ENCODE results near the gene RFXANK.

The RFXANK gene

DNA sequence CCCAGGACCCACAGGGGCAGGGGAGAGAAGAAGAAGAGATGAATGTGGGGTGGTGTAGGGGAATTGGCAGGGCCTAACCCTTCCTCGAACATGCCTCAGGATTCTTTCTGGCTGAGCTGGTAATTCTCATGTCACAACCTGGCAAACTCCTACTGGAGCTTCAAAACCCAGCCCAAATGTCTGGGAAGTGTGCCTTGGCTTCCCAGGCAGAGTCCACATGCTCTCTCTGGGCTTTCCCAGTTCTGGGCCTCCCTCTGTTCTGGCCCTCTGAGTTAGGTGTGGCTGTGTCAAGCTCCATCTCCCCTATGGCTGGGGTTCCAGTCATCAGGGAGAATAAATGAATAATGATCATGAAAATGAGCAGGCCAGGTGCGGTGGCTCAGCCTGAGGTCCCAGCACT is 42.6 kb upstream of the RFXANK start:
- no peaks in the 10 kb centered on the region for H3F3A ChIP-seq (ENCODE audit: low read depth)
- no peaks in the 10 kb centered on the region for H3K79me2 ChIP-seq (ENCODE audit: insufficient read depth, low read length)
- no peak overlapping the region for H3K4me3 ChIP-seq (ENCODE audit: low read length, poor library complexity, severe bottlenecking)
- no peaks in the 10 kb centered on the region for H3K27me3 ChIP-seq (ENCODE audit: insufficient read depth, low read length, poor library complexity, severe bottlenecking)
- H3K9me3 ChIP-seq (ENCODE audit: insufficient read depth, low read depth, low read length), result no peaks in the 10 kb centered on the region
- H3K9me2 ChIP-seq (replicated peaks; ENCODE audit: low read depth, low read length), result no peaks in the 10 kb centered on the region
- H3K9ac ChIP-seq (ENCODE audit: low read depth, low read length, poor library complexity, severe bottlenecking), result no peak overlapping the region
- no peak overlapping the region for H3K4me2 ChIP-seq (ENCODE audit: low read depth, low read length, poor library complexity, severe bottlenecking)
- no peaks in the 10 kb centered on the region for H4K20me1 ChIP-seq (ENCODE audit: insufficient read depth, low read length, poor library complexity, severe bottlenecking)
- TF ChIP-seq, protein P1, sequence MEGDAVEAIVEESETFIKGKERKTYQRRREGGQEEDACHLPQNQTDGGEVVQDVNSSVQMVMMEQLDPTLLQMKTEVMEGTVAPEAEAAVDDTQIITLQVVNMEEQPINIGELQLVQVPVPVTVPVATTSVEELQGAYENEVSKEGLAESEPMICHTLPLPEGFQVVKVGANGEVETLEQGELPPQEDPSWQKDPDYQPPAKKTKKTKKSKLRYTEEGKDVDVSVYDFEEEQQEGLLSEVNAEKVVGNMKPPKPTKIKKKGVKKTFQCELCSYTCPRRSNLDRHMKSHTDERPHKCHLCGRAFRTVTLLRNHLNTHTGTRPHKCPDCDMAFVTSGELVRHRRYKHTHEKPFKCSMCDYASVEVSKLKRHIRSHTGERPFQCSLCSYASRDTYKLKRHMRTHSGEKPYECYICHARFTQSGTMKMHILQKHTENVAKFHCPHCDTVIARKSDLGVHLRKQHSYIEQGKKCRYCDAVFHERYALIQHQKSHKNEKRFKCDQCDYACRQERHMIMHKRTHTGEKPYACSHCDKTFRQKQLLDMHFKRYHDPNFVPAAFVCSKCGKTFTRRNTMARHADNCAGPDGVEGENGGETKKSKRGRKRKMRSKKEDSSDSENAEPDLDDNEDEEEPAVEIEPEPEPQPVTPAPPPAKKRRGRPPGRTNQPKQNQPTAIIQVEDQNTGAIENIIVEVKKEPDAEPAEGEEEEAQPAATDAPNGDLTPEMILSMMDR (conservative IDR thresholded peaks at IDR 0.05; ENCODE audit: low read length), result no peak
- no peak for TF ChIP-seq EZH2phosphoT487 (IDR thresholded peaks at IDR 0.05; ENCODE audit: borderline replicate concordance)
- no peaks in the 10 kb centered on the region for H3K36me3 ChIP-seq (ENCODE audit: insufficient read depth, low read length)
- H3K4me1 ChIP-seq (ENCODE audit: insufficient read depth, low read length, poor library complexity, severe bottlenecking), result no peaks in the 10 kb centered on the region
- H2AFZ ChIP-seq (ENCODE audit: low read length), result no peak overlapping the region

DNA sequence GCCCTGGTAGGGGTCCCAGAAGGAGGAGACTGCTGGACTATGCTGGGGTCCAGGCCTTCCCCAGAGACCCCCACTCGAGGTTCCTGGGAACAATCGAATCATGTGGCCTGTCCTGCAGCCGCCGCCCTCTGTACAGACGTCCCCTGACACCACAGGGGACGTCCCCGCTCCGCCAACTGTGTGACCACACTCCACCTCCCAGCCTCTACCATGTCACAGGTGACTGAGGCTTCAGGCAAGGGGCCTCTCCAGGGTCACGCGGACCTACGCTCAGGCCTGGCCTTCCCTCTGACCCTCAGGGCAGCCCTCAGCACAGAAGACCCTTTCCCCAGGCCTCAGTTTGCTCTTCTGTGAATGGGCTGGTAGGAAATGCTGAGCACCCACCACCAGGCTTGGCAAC is 40.6 kb upstream of the RFXANK start:
- TF ChIP-seq EZH2phosphoT487 (IDR thresholded peaks at IDR 0.05; ENCODE audit: borderline replicate concordance), result no peak
- TF ChIP-seq, protein P1 (conservative IDR thresholded peaks at IDR 0.05; ENCODE audit: low read length), result no peak
- H3K27me3 ChIP-seq (ENCODE audit: insufficient read depth, low read length, poor library complexity, severe bottlenecking), result no peaks in the 10 kb centered on the region
- H3F3A ChIP-seq (ENCODE audit: low read depth), result no peaks in the 10 kb centered on the region
- no peaks in the 10 kb centered on the region for H3K4me1 ChIP-seq (ENCODE audit: insufficient read depth, low read length, poor library complexity, severe bottlenecking)
- no peaks in the 10 kb centered on the region for H3K79me2 ChIP-seq (ENCODE audit: insufficient read depth, low read length)
- H4K20me1 ChIP-seq (ENCODE audit: insufficient read depth, low read length, poor library complexity, severe bottlenecking), result no peaks in the 10 kb centered on the region
- H3K9ac ChIP-seq (ENCODE audit: low read depth, low read length, poor library complexity, severe bottlenecking), result no peak overlapping the region
- no peak overlapping the region for H3K4me3 ChIP-seq (ENCODE audit: low read length, poor library complexity, severe bottlenecking)
- H3K9me3 ChIP-seq (ENCODE audit: insufficient read depth, low read depth, low read length), result no peaks in the 10 kb centered on the region
- H2AFZ ChIP-seq (ENCODE audit: low read length), result no peak overlapping the region
- no peaks in the 10 kb centered on the region for H3K36me3 ChIP-seq (ENCODE audit: insufficient read depth, low read length)
- H3K4me2 ChIP-seq (ENCODE audit: low read depth, low read length, poor library complexity, severe bottlenecking), result no peak overlapping the region
- H3K9me2 ChIP-seq (replicated peaks; ENCODE audit: low read depth, low read length), result no peaks in the 10 kb centered on the region

DNA sequence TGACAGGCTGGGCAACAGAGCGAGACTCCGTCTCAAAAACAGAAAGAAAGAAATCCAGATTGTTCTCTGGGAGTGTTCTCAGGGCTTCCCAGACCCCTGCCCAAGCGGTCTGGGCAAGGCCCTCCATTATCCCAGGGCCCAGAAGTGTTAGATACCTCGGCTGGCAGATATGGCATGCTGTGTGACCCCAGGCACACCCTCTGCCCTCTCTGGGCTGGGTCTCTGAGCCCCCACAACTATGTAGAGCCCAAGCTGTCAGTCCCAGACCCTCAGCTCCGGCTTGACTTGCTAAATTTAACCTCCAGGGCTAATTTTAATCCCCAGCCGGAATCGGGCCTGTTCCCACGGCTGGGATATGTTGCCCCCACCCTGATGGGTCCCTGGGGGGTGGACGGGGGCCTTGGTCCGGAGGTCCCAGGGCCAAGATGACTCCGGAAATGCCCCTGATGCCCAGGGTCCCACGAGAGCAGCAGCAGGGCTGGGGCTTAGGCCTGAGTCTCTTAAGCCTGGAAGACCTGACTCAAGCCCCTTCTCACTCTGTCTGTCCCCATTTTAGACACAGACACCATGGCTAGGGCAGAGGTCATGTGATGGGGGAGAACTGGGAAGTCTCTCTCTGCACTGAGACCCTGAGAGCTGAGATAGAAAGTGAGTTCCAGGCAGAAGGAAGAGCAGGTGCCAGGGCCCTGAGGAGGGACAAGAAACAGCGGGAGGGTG is 39.2 kb upstream of the RFXANK start:
- Histone ChIP-seq H3K27me3 (ENCODE audit: insufficient read depth, low read length, poor library complexity, severe bottlenecking) (no peaks in the 10 kb centered on the region), H3K9me2 (replicated peaks; ENCODE audit: low read depth, low read length) (no peaks in the 10 kb centered on the region), H3K4me3 (ENCODE audit: low read length, poor library complexity, severe bottlenecking) (no peak overlapping the region), H3K79me2 (ENCODE audit: insufficient read depth, low read length) (no peaks in the 10 kb centered on the region), H4K20me1 (ENCODE audit: insufficient read depth, low read length, poor library complexity, severe bottlenecking) (no peaks in the 10 kb centered on the region), H3K4me2 (ENCODE audit: low read depth, low read length, poor library complexity, severe bottlenecking) (no peak overlapping the region), H3K9ac (ENCODE audit: low read depth, low read length, poor library complexity, severe bottlenecking) (no peak overlapping the region), H2AFZ (ENCODE audit: low read length) (no peak overlapping the region), H3K4me1 (ENCODE audit: insufficient read depth, low read length, poor library complexity, severe bottlenecking) (no peaks in the 10 kb centered on the region), H3F3A (ENCODE audit: low read depth) (no peaks in the 10 kb centered on the region), H3K36me3 (ENCODE audit: insufficient read depth, low read length) (no peaks in the 10 kb centered on the region), H3K9me3 (ENCODE audit: insufficient read depth, low read depth, low read length) (no peaks in the 10 kb centered on the region)
- TF ChIP-seq EZH2phosphoT487 (IDR thresholded peaks at IDR 0.05; ENCODE audit: borderline replicate concordance), result no peak
- TF ChIP-seq, protein P1 (conservative IDR thresholded peaks at IDR 0.05; ENCODE audit: low read length), result no peak

Measured in Loucy (cell line).